CD14-positive monocyte (primary cell): ENCODE results near the gene LRRC8C. TPM values are rescaled to one million over a fixed set of nuclear protein-coding genes. Genes with fewer than 3 reads are reported as not detected.

Experiments
- DNase-seq, 3 donors: peaks; one replicate each; pipeline ENCODE4 v3.0.0-alpha.2; 2011 to 2022
- H2AFZ ChIP-seq: 2 replicates; pipeline ENCODE4 v1.6.0; 2012; ENCODE audit warnings: mild to moderate bottlenecking, low read depth, low read length, inconsistent platforms; ENCODE audit not compliant: insufficient read depth, poor library complexity, severe bottlenecking
- H3K27ac ChIP-seq, 2 donors: 1 replicate in 1 of 2; 2 replicates in 1 of 2; pipeline ENCODE4 v1.5.1; 2012 to 2013; ENCODE audit warnings: low read length in 2 of 2, control low read depth in 1 of 2, inconsistent platforms in 1 of 2, low read depth in 1 of 2, mild to moderate bottlenecking in 1 of 2
- H3K27me3 ChIP-seq, 2 donors: one replicate each; pipeline versions ENCODE4 v1.6.0 to v1.6.1; 2011 to 2013; ENCODE audit warnings: low read length in 2 of 2; ENCODE audit not compliant: control insufficient read depth in 2 of 2, insufficient read depth in 2 of 2
- H3K36me3 ChIP-seq, 2 donors: replicated peaks in 1 of 2; 1 replicate in 1 of 2; 2 replicates in 1 of 2; pipeline versions ENCODE4 v1.5.1 to v1.6.1; 2012 to 2013; ENCODE audit warnings: low read length in 2 of 2, control low read depth in 1 of 2, inconsistent platforms in 1 of 2, mild to moderate bottlenecking in 1 of 2; ENCODE audit not compliant: insufficient read depth in 2 of 2, control insufficient read depth in 1 of 2
- H3K4me1 ChIP-seq, 2 donors: 1 replicate in 1 of 2; 2 replicates in 1 of 2; pipeline versions ENCODE4 v1.5.1 to v1.6.1; 2012 to 2013; ENCODE audit warnings: low read length in 2 of 2, control low read depth in 1 of 2, inconsistent platforms in 1 of 2, mild to moderate bottlenecking in 1 of 2, moderate library complexity in 1 of 2; ENCODE audit not compliant: insufficient read depth in 2 of 2, control insufficient read depth in 1 of 2
- H3K4me2 ChIP-seq: replicated peaks from 2 replicates; pipeline ENCODE3; 2012; ENCODE audit warnings: low read length, moderate library complexity, mild to moderate bottlenecking; ENCODE audit not compliant: poor library complexity, severe bottlenecking; ENCODE audit errors: extremely low read depth
- H3K4me3 ChIP-seq, 3 experiments: fragments of 200-600 bp in 1 of 3; sonication (generic) in 1 of 3; replicated peaks in 1 of 3; 1 replicate in 2 of 3; 2 replicates in 1 of 3; pipeline ENCODE4 v1.5.1; 2011 to 2013; ENCODE audit warnings: low read length in 3 of 3, mild to moderate bottlenecking in 3 of 3, control low read depth in 2 of 3, low read depth in 2 of 3, inconsistent platforms in 1 of 3, moderate library complexity in 1 of 3
- H3K79me2 ChIP-seq: 2 replicates; pipeline ENCODE4 v1.6.0; 2012; ENCODE audit warnings: mild to moderate bottlenecking, control low read depth, inconsistent platforms, low read length, moderate library complexity; ENCODE audit not compliant: insufficient read depth
- H3K9ac ChIP-seq: 2 replicates; pipeline ENCODE4 v1.6.0; 2017; ENCODE audit warnings: low read length, mild to moderate bottlenecking; ENCODE audit not compliant: insufficient read depth, poor library complexity, severe bottlenecking
- H3K9me3 ChIP-seq, 2 donors: replicated peaks in 1 of 2; 1 replicate in 1 of 2; 2 replicates in 1 of 2; pipeline versions ENCODE4 v1.5.1 to v1.6.1; 2012 to 2013; ENCODE audit warnings: low read length in 2 of 2, control low read depth in 1 of 2; ENCODE audit not compliant: control insufficient read depth in 1 of 2, insufficient read depth in 1 of 2
- H4K20me1 ChIP-seq: 2 replicates; pipeline ENCODE4 v1.6.0; 2012; ENCODE audit warnings: mild to moderate bottlenecking, low read length, control low read depth, moderate library complexity; ENCODE audit not compliant: insufficient read depth
- H3K27ac Mint-ChIP-seq, 7 donors: one replicate each; pipeline ENCODE4 v1.8.0; 2020; ENCODE audit warnings: mild to moderate bottlenecking in 7 of 7, mixed read lengths in 7 of 7, moderate library complexity in 6 of 7, inconsistent platforms in 2 of 7
- H3K27me3 Mint-ChIP-seq, 3 donors: one replicate each; pipeline ENCODE4 v1.8.0; 2021 to 2022; ENCODE audit warnings: low read depth in 3 of 3, mild to moderate bottlenecking in 3 of 3, mixed read lengths in 3 of 3, moderate library complexity in 3 of 3, inconsistent platforms in 1 of 3
- H3K36me3 Mint-ChIP-seq, 2 donors: one replicate each; pipeline ENCODE4 v1.8.0; 2020; ENCODE audit warnings: mixed read lengths in 2 of 2, inconsistent platforms in 1 of 2, mild to moderate bottlenecking in 1 of 2
- H3K4me1 Mint-ChIP-seq: one replicate; pipeline ENCODE4 v1.8.0; 2020; ENCODE audit warnings: mild to moderate bottlenecking, mixed read lengths
- H3K4me3 Mint-ChIP-seq, 2 donors: one replicate each; pipeline ENCODE4 v1.8.0; 2020; ENCODE audit warnings: mild to moderate bottlenecking in 2 of 2, mixed read lengths in 2 of 2, moderate library complexity in 1 of 2
- H3K9me3 Mint-ChIP-seq, 7 donors: one replicate each; pipeline ENCODE4 v1.8.0; 2020 to 2022; ENCODE audit warnings: mixed read lengths in 7 of 7, mild to moderate bottlenecking in 6 of 7, moderate library complexity in 6 of 7, inconsistent platforms in 2 of 7
- WGBS: methylation state at CpG from one replicate; pipeline ENCODE4 v1.1.5; 2013; ENCODE audit warnings: missing lambda C conversion rate; ENCODE audit not compliant: insufficient coverage; 5-methylcytosine and 5-hydroxymethylcytosine counted together
- intact Hi-C, 2 donors: fragments of 100-400 bp; cut with micrococcal nuclease; formaldehyde crosslinking; loops; one replicate each; pipeline versions ENCODE4 v1.15.0 to v1.15.1; 2023
- polyA plus RNA-seq, 3 donors: library from polyadenylated mRNA; depleted of rRNA in 1 of 3; unstranded in 2 of 3; stranded (reverse) in 1 of 3; fragments of 300-500 nt in 2 of 3; fragments of >200 nt in 1 of 3; fragmentation: Illumina TruSeq in 2 of 3; gene quantifications; 1 replicate in 2 of 3; 2 replicates in 1 of 3; pipeline ENCODE4 v1.2.3, GENCODE V29; 2012 to 2021
- TF ChIP-seq, protein P1 (sequence below): fragments of 200-600 bp; IDR thresholded peaks from one replicate; pipeline ENCODE4 v1.8.0; 2022; ENCODE audit warnings: antibody characterized with exemption, mild to moderate bottlenecking

The LRRC8C gene
- polyA plus RNA-seq, 3 donors = 13.0 to 18.6 (median 16.3) TPM

DNA sequence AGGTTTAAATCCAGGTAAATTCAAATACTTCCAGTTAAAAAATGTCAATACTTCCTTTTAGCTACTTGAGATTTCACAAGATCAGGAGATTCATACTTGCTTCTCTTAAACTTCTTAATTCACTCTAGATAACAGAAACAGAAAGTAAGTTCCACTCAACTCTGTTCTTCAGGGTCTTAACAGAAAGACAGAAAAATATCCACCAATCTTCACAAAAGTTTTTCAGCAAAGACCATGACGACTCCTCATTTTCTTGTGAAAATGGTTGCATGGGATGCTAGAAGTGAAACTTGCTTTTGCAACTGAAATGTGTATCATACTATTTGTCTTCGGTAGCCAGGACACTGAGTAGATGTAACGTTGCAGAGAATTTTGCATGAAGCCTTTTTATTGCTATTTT lies 12.3 kb upstream of the LRRC8C start:
- H3K36me3 Mint-ChIP-seq = peaks cover 15 to 25% of the 10 kb centered on the region in 2 donors
- Histone ChIP-seq H3K4me2 (peak overlapping the region; percentile 71), H3K4me3 (peak overlapping the region; percentile 22 to 73 (median 68)), H3K9ac (peak overlapping the region; percentile 33), H3K27me3 (no peaks in the 10 kb centered on the region), H2AFZ (peak overlapping the region; percentile 53), H3K36me3 (peaks cover 0 to 25% of the 10 kb centered on the region in 2 donors), H4K20me1 (no peaks in the 10 kb centered on the region), H3K9me3 (peaks cover 6 to 7% of the 10 kb centered on the region in 2 donors), H3K4me1 (peaks cover 0 to 12% of the 10 kb centered on the region in 2 donors), H3K27ac (peak overlapping the region in 1 of 2 donors; percentile 78), H3K79me2 (no peaks in the 10 kb centered on the region)
- no CpG with 5 or more reads among the region's 3 CpGs for WGBS
- intact Hi-C loops = no loop called here
- H3K4me3 Mint-ChIP-seq = peak overlapping the region; percentile 65 to 76
- DNase-seq = peak in 1 of 3 donors; percentile 22
- H3K27me3 Mint-ChIP-seq = peaks cover 0 to 2% (median 1%) of the 10 kb centered on the region in 3 donors
- peaks cover 10% of the 10 kb centered on the region for H3K4me1 Mint-ChIP-seq
- H3K9me3 Mint-ChIP-seq = peaks cover 0 to 11% (median 8%) of the 10 kb centered on the region in 7 donors
- H3K27ac Mint-ChIP-seq = peak overlapping the region in 6 of 7 donors; percentile 15 to 82 (median 59)
- TF ChIP-seq, protein P1, sequence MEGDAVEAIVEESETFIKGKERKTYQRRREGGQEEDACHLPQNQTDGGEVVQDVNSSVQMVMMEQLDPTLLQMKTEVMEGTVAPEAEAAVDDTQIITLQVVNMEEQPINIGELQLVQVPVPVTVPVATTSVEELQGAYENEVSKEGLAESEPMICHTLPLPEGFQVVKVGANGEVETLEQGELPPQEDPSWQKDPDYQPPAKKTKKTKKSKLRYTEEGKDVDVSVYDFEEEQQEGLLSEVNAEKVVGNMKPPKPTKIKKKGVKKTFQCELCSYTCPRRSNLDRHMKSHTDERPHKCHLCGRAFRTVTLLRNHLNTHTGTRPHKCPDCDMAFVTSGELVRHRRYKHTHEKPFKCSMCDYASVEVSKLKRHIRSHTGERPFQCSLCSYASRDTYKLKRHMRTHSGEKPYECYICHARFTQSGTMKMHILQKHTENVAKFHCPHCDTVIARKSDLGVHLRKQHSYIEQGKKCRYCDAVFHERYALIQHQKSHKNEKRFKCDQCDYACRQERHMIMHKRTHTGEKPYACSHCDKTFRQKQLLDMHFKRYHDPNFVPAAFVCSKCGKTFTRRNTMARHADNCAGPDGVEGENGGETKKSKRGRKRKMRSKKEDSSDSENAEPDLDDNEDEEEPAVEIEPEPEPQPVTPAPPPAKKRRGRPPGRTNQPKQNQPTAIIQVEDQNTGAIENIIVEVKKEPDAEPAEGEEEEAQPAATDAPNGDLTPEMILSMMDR = no peak

DNA sequence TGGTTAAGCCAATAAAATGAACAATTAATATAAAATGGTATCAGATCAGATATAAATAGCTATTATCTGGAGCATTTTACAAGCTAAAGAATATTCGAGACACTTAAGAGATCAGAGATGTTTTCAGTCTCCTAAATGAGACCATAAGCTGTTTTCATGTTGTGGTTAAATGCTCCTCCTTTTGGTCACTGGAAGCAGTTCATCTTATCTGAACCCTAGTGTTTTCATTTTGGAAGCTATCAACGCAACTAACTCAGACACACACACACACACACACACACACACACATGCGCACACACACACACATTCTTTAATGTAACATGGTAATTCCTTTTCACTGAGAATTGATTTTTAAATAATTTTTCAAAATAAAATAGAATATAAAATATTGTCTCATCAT lies 10.0 kb upstream of the LRRC8C start:
- no peaks in the 10 kb centered on the region for H3K79me2 ChIP-seq
- H3K4me2 ChIP-seq = no peak overlapping the region
- Mint-ChIP-seq H3K27ac (no peak overlapping the region), H3K27me3 (peaks cover 0 to 2% (median 1%) of the 10 kb centered on the region in 3 donors), H3K9me3 (peaks cover 0 to 6% (median 4%) of the 10 kb centered on the region in 7 donors), H3K4me3 (no peak overlapping the region), H3K36me3 (peaks cover 12 to 30% of the 10 kb centered on the region in 2 donors), H3K4me1 (peaks cover 10% of the 10 kb centered on the region)
- no peak overlapping the region for H2AFZ ChIP-seq
- peaks cover 2% of the 10 kb centered on the region in 2 donors for H3K9me3 ChIP-seq
- no peak for DNase-seq
- WGBS = no CpG with 5 or more reads among the region's 3 CpGs
- H3K4me3 ChIP-seq = no peak overlapping the region
- H3K4me1 ChIP-seq = peaks cover 0 to 12% of the 10 kb centered on the region in 2 donors
- peaks cover 0 to 19% of the 10 kb centered on the region in 2 donors for H3K36me3 ChIP-seq
- no peak overlapping the region for H3K27ac ChIP-seq
- H3K27me3 ChIP-seq = no peaks in the 10 kb centered on the region
- no peaks in the 10 kb centered on the region for H4K20me1 ChIP-seq
- no peak overlapping the region for H3K9ac ChIP-seq
- intact Hi-C loops = no loop called here
- TF ChIP-seq, protein P1 = no peak
